HG03066 (cell line): ENCODE measurements around the gene DLG2.
A peak's percentile ranks its signal among the peaks of the same experiment; 100 is the strongest.
"Not testable (repeated sequence)": the region's sequence is repeated elsewhere in the genome, so short reads cannot be mapped to it uniquely, and the experiment has no call there.

Source experiments
- ATAC-seq: cut with Tn5 transposase; IDR thresholded peaks from one replicate; pipeline ENCODE4 v1.9.1; 2021; ENCODE audit warnings: low read depth; ENCODE audit not compliant: unreplicated experiment

Gene DLG2

GRCh38 chr11:85355921-85356320 lies 271.2 kb downstream of the DLG2 start:
- ATAC-seq, result no peak

DNA sequence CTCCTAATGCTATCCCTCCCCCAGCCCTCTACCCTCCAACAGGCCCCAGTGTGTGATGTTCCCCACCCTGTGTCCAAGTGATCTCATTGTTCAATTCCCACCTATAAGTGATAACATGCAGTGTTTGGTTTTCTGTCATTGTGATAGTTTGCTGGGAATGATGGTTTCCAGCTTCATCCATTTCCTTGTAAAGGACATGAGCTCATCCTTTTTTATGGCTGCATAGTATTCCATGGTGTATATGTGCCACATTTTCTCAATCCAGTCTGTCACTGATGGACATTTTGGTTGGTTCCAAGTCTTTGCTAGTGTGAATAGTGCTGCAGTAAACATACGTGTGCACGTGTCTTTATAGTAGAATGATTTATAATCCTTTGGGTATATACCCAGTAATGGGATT lies 277.6 kb downstream of the DLG2 start:
- ATAC-seq, result not testable (repeated sequence)

GRCh38 chr11:85348945-85349344 lies 278.2 kb downstream of the DLG2 start:
- no peak for ATAC-seq

GRCh38 chr11:85347291-85347690 lies 279.9 kb downstream of the DLG2 start:
- no peak for ATAC-seq

DNA sequence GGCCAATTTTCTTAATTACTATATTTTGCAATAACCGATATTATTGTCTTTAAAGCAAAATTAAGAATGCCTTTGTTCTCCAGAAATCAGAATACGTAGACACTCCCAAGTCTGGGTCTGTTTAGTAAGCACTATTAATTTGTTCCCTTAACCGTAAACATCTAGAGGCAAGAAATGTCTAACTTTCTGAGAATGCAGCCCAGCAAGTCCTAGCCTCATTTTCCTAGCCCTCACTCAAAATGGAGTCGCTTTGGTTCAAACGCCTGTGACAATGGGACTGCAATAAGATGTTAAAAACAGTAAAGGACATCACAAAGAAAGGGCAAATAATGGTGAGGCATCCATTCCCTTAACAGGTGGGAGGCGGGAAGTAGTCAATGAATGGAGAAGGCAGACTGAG lies 280.7 kb downstream of the DLG2 start:
- no peak for ATAC-seq

- ATAC-seq, result not testable (repeated sequence)
Measured at GRCh38 chr11:85340846-85341245, 286.3 kb downstream of the DLG2 start.

GRCh38 chr11:85318573-85318972 lies 308.6 kb downstream of the DLG2 start:
- no peak for ATAC-seq

DNA sequence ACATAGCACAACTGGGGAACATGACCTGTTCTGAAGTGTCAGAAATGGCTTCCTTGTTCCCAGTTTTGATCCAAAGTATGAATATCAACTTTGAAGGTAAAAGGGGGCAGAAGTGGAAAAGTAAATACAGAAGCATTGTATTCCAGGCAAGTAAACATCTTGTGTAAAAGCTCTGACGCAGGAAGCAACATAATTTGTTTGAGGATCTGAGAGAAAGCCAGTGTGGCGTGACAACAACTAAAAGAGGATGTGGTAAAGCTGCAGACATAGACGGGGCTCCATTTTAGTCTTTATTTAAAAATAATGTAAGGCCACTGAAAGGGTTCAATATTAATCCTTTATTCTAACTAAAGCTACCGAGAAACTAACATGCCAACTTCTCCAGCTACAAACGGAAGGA lies 310.2 kb downstream of the DLG2 start:
- peak; percentile 99 for ATAC-seq

GRCh38 chr11:85313741-85314140 lies 313.4 kb downstream of the DLG2 start:
- no peak for ATAC-seq

DNA sequence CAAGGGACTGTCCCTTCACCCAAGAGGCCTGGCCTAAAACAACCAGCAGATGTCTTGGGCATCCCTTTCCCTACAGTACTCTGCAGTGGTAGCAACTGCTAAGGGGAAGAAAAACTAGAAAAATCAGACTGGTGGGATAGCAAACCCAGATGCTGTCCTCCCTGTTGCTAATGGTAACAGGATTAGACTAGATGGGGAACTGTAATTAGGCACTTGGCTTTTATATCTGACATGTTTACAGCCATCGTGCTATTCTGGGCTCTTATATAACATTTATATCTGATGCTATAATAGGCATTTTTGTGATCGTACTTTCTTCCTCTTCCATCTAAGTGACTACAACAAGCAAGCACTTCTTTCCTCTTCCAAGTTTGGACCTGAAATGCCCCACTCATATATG lies 316.7 kb downstream of the DLG2 start:
- ATAC-seq, result no peak

GRCh38 chr11:85307366-85307765 lies 319.8 kb downstream of the DLG2 start:
- ATAC-seq, result no peak

DNA sequence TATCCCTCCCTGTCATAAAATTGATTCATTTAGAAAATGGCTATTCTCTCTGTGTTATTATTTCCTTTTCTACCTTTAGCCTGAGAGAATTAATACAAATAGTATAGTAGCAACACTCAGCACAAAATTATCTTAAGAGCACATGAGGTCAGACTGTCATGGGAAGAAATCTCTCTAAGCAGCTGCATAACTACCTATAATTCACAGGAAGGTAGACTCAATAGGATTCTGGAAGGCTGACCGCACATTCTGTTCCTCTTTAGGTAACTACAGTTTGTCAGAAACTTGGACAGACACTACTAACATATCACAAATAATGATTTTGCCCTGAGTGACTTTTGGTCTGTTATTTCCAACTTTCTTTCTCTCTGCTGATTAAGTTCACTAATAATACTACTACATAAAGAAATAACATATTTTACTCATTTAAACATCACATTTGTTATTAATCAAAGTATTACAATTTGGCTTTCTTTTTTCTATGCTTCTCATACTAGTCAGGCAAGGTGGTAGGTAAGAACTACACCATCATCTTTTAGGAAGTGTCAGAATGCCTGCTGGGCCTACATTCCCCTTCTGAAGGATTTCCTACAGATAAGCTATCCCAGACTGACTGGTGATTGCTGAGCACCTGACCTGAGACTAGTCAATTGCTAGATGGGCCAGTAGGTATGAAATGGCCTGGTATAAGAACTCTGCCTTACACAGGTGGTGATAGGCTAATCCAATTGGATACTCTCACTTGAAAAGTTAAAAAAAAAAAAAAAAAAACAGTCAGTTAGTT lies 325.1 kb downstream of the DLG2 start:
- ATAC-seq, result no peak

DNA sequence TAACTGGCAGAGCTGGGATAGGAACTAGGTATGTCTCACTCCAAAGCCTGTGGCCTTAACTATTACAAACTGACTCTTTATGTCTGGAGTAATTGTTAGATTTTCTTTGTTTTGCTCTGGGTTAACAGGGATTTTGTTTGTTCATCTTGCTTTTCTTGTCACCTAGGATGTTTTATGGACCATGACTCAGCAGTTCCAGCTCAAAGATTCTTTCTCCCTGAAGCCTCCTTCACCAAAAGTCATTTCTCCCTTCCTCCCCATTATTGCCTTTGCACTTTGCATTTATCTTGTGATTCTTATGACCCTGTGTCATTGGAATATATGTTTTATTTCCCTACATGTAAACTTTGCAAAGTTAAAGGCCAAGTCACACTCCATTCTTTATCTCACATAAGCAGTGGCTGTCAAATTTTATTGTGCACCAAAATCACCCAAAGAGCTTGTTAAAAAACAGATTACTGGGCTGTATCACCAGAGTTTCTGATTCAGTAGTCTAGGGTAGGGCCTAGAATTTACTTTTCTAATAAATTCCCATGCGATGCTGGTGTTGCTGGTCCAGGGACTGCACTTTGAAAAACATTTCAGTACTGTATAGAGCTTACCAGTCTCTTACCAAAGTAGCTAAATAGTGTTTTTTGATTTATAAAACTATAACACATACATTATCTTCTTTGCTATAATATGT lies 327.7 kb downstream of the DLG2 start:
- no peak for ATAC-seq

DNA sequence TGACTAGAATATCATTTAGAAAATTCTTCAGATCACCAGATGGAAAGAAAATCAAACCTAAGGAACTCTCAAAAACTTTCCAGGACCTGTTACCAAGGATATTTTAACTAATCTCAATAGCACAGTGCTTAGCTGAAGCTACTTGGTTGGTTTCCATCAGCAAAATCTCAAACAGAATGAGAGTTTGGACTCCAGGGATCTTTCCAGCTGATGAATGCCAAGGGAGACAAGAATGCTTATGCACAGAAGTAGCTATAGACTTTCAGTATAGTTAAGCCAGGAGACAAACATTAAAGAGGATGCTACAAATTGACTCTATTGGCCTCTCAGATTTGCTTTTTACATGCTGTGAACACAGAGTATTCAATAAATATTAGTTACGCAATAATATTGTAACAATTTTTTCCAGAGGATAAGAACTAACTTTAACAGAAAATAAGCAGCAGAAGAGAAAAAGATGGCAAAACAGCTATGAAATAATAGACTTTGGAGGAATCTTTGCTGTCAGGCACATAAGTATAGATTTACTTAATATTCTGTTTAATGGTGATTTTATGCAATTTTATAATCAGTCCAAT lies 331.4 kb downstream of the DLG2 start:
- no peak for ATAC-seq

- no peak for ATAC-seq
Measured at GRCh38 chr11:85281550-85281949, 345.6 kb downstream of the DLG2 start.

DNA sequence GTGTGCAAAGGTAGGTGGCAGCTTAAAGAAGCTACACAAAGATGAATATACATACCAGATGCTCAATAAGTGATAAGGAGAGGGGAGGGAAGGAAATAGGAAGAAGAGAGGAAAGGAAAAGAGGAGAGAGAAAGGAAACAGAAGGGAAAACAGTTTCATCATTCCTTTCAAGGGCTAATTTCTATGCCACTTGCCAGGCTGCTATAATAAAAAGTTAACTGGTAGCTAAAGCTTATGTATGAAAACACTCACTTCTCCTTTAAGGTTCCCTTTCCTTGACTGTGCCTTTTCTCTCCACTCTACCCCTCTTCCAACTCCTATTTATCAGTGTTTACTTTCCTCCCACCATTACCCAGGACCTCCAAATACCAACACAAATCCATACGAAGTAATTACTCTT lies 347.9 kb downstream of the DLG2 start:
- no peak for ATAC-seq

DNA sequence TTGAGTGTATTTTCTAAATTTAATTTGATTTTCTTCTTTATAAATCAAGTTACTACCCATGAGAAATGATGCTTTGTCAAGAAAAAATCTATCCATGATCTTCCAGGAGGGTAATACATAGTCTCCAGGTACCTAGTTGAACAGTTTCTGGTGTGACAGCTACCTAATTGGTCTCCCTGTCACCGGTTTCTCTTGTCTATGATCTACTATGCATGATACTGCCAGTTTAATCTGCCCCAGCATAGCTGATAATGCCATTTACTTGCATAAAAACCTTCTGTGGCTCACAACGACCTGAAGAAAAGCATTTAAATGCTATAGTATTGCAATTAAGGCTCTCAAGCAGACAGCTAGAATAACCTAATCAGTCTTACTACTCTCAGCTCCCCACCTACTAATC lies 349.5 kb downstream of the DLG2 start:
- ATAC-seq, result no peak

- ATAC-seq, result no peak
Measured at GRCh38 chr11:85276332-85276731, 350.8 kb downstream of the DLG2 start.

- ATAC-seq, result not testable (repeated sequence)
Measured at GRCh38 chr11:85270315-85270714, 356.8 kb downstream of the DLG2 start.

GRCh38 chr11:85269109-85269508 lies 358.0 kb downstream of the DLG2 start:
- no peak for ATAC-seq

DNA sequence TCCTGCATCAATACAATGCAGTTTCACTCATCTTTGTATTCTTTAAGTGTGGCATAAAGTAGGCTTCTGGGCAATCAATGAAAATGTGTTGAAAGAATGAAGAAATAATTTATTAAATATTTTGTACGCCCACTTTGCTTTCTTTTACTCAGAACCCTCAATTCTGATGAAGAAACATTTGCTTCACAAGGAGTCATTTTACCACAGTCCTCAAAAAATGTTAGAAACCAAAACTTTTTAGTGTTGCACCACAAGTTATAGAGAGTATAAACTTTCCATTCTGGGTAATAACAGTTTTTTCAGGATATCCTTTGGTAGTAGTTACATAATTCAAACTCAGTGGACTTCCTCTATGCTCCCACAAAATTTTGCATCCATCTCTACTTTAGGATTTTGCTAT lies 360.5 kb downstream of the DLG2 start:
- no peak for ATAC-seq

GRCh38 chr11:85263328-85263727 lies 363.8 kb downstream of the DLG2 start:
- no peak for ATAC-seq
